ENCODE measurements around the gene EVI5.

GRCh38 chr1:92755541-92756461, 29.1 kb downstream of the EVI5 start:
- no peak for TF ChIP-seq EZH2phosphoT487 (IDR thresholded peaks at IDR 0.05; ENCODE audit: insufficient read depth, low read depth)
- TF ChIP-seq EZH2 (IDR thresholded peaks at IDR 0.05; ENCODE audit: insufficient read depth, poor library complexity, severe bottlenecking): no peak

All from GM23248 (cell line).